ENCODE data around the gene VTI1A. TPM values are rescaled to one million over a fixed set of nuclear protein-coding genes. Genes with fewer than 3 reads are reported as not detected.
A peak's percentile ranks its signal among the peaks of the same experiment; 100 is the strongest.

The VTI1A gene
- total RNA-seq, 2 donors from 2014 or later, result 34.1 to 38.6 TPM

GRCh38 chr10:112680586-112680985 is 233.6 kb downstream of the VTI1A start:
- no peak overlapping the region for H3K9ac ChIP-seq (ENCODE audit: low read depth in 2 of 2, low read length in 2 of 2)
- intact Hi-C loops (cut with DNase I), result no loop called here
- no peak overlapping the region for H3K4me3 ChIP-seq
- H3K27ac ChIP-seq, result no peak overlapping the region
- H3K27me3 ChIP-seq, result no peaks in the 10 kb centered on the region
- TF ChIP-seq, protein P1, sequence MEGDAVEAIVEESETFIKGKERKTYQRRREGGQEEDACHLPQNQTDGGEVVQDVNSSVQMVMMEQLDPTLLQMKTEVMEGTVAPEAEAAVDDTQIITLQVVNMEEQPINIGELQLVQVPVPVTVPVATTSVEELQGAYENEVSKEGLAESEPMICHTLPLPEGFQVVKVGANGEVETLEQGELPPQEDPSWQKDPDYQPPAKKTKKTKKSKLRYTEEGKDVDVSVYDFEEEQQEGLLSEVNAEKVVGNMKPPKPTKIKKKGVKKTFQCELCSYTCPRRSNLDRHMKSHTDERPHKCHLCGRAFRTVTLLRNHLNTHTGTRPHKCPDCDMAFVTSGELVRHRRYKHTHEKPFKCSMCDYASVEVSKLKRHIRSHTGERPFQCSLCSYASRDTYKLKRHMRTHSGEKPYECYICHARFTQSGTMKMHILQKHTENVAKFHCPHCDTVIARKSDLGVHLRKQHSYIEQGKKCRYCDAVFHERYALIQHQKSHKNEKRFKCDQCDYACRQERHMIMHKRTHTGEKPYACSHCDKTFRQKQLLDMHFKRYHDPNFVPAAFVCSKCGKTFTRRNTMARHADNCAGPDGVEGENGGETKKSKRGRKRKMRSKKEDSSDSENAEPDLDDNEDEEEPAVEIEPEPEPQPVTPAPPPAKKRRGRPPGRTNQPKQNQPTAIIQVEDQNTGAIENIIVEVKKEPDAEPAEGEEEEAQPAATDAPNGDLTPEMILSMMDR (IDR thresholded peaks at IDR 0.05), result no peak
- H3K4me1 ChIP-seq, result no peaks in the 10 kb centered on the region
- H3K36me3 ChIP-seq, result no peaks in the 10 kb centered on the region
- H3K9me3 ChIP-seq, result no peaks in the 10 kb centered on the region
- DNase-seq, result no peak

- no peak for DNase-seq
- intact Hi-C loops (cut with DNase I), result no loop called here
- no peak overlapping the region for H3K9ac ChIP-seq (ENCODE audit: low read depth in 2 of 2, low read length in 2 of 2)
- H3K4me3 ChIP-seq, result no peak overlapping the region
- no peaks in the 10 kb centered on the region for H3K9me3 ChIP-seq
- no peak overlapping the region for H3K27ac ChIP-seq
- no peaks in the 10 kb centered on the region for H3K27me3 ChIP-seq
- H3K4me1 ChIP-seq, result no peaks in the 10 kb centered on the region
- TF ChIP-seq, protein P1 (IDR thresholded peaks at IDR 0.05), result no peak
- H3K36me3 ChIP-seq, result no peaks in the 10 kb centered on the region
Measured at GRCh38 chr10:112687647-112688046, 240.6 kb downstream of the VTI1A start.

DNA sequence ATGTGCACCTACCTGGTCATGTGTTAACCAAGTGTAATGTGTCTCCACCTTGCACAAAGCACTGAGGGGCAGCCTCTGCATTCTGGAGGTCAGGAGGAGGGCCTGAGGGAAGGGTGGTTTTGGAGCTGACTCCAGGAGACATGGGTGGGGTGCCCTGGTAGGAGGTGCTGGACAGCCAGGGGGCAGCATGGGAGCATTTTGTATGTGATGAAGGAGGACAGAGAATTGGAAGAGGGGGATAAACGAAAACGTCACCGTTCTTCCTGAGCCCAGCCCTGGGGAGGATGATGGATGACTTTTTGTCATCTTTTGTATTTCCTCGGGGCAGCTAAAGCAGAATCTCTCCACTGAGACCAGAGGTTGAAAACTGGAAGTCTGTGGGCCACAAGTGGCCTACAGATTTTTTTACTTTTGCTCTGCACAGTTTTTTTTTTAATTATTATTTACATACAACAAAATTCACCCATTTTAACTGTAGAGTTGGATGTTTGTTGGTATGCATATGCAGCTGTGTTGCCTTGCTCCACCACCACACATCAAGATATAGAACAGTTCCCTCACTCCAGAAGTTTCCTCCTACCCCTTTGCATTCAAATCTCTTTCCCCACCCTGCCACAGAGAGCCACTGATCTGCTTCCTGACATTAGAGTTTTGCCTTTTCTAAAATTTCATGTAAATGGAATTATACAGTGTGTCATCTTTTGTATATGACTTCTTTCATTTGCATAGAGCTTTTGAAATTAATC is 242.5 kb downstream of the VTI1A start:
- intact Hi-C loops (cut with DNase I), result no loop called here
- Histone ChIP-seq H3K36me3 (no peaks in the 10 kb centered on the region), H3K4me1 (no peaks in the 10 kb centered on the region), H3K27me3 (no peaks in the 10 kb centered on the region), H3K9me3 (no peaks in the 10 kb centered on the region), H3K9ac (ENCODE audit: low read depth in 2 of 2, low read length in 2 of 2) (no peak overlapping the region), H3K4me3 (no peak overlapping the region), H3K27ac (no peak overlapping the region)
- peak; percentile 42 for DNase-seq
- TF ChIP-seq, protein P1 (IDR thresholded peaks at IDR 0.05), result peak; percentile 15

DNA sequence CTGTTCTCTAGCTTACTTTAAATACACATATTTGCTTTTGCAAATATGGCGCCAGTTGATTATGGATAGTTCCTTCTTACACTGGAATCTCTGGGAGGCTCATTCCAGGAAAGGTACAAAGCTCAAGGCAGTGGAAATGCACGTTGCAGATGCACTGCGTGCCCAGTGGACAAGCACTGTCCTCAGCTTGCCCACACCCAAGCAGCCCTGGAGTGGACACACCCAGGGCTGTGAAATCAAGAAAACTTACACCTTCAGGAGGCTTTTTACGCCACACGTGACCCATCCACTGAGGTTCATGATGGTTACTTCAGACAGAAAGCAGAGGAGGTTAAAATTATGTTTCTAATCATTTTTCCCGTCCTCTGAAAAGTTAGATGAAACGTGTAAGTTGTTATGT is 248.5 kb downstream of the VTI1A start:
- Histone ChIP-seq H3K9ac (ENCODE audit: low read depth in 2 of 2, low read length in 2 of 2) (no peak overlapping the region), H3K4me3 (no peak overlapping the region), H3K9me3 (no peaks in the 10 kb centered on the region), H3K27ac (no peak overlapping the region), H3K36me3 (no peaks in the 10 kb centered on the region), H3K4me1 (no peaks in the 10 kb centered on the region), H3K27me3 (no peaks in the 10 kb centered on the region)
- TF ChIP-seq, protein P1 (IDR thresholded peaks at IDR 0.05), result no peak
- intact Hi-C loops (cut with DNase I), result no loop called here
- peak; percentile 48 for DNase-seq

DNA sequence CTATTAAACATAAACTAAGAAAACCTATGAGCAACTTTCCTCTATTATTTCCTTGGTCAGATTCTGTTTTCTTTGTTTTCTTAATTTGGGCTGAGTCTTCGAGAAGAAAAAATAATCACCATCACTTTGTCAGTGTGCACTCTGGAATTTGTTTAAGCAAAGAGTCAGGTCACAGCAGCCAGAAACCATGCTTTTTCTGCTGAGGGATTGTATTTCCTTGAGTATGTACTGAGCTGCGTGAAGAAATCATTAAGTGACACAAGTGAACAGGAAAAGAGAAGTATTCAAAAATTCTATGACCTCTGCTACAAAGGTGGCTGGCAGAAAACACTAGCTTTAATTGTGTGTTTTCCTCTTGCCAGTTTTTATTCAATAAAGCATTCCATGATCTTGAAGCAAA is 249.6 kb downstream of the VTI1A start:
- H3K27me3 ChIP-seq, result no peaks in the 10 kb centered on the region
- TF ChIP-seq, protein P1 (IDR thresholded peaks at IDR 0.05), result no peak
- H3K4me1 ChIP-seq, result no peaks in the 10 kb centered on the region
- intact Hi-C loops (cut with DNase I), result no loop called here
- no peaks in the 10 kb centered on the region for H3K36me3 ChIP-seq
- no peak overlapping the region for H3K4me3 ChIP-seq
- no peak overlapping the region for H3K9ac ChIP-seq (ENCODE audit: low read depth in 2 of 2, low read length in 2 of 2)
- H3K9me3 ChIP-seq, result no peaks in the 10 kb centered on the region
- H3K27ac ChIP-seq, result no peak overlapping the region
- DNase-seq, result no peak
